Right atrium auricular region (tissue), 2 donors: Measurements from ENCODE around the gene SPOCK1. TPM values are rescaled to one million over a fixed set of nuclear protein-coding genes. Genes with fewer than 3 reads are reported as not detected.
"Not testable (repeated sequence)": the region's sequence is repeated elsewhere in the genome, so short reads cannot be mapped to it uniquely, and the experiment has no call there.

ENCODE experiments used
- DNase-seq: peaks from one replicate; pipeline ENCODE4 v3.0.0-alpha.2; 2019; ENCODE audit warnings: low spot score
- H3K27ac ChIP-seq, 2 donors: fragments of 200-600 bp; sonication (generic); 1 replicate in 1 of 2; 2 replicates in 1 of 2; pipeline ENCODE4 v1.5.1; 2016 to 2019
- H3K27me3 ChIP-seq, 2 donors: fragments of 200-600 bp; sonication (generic); one replicate each; pipeline versions ENCODE4 v1.5.1 to v1.6.0; 2017 to 2019
- H3K36me3 ChIP-seq: fragments of 200-600 bp; sonication (generic); one replicate; pipeline ENCODE4 v1.5.1; 2016
- H3K4me1 ChIP-seq, 2 donors: fragments of 200-600 bp; sonication (generic); one replicate each; pipeline versions ENCODE4 v1.5.1 to v1.6.0; 2017 to 2019
- H3K4me3 ChIP-seq, 2 donors: fragments of 200-600 bp; sonication (generic); 1 replicate in 1 of 2; 2 replicates in 1 of 2; pipeline ENCODE4 v1.5.1; 2017 to 2019; ENCODE audit warnings: mild to moderate bottlenecking in 1 of 2, moderate library complexity in 1 of 2
- H3K9me3 ChIP-seq, 2 donors: fragments of 200-600 bp; sonication (generic); one replicate each; pipeline ENCODE4 v1.5.1; 2019
- CTCF ChIP-seq, 2 donors: fragments of 200-600 bp; sonication (generic); IDR thresholded peaks; one replicate each; pipeline ENCODE4 v1.5.1; 2019; ENCODE audit warnings: antibody characterized with exemption in 2 of 2
- total RNA-seq, 2 donors: library from RNA; depleted of rRNA; stranded (reverse); fragments of >200 nt; gene quantifications; one replicate each; pipeline ENCODE4 v1.1.0, GENCODE V29; 2016

The SPOCK1 gene
- total RNA-seq, 2 donors from 2014 or later: 59.8 to 84.5 TPM

- Histone ChIP-seq H3K4me3 (no peak overlapping the region), H3K4me1 (peaks cover 0 to 24% of the 10 kb centered on the region in 2 donors), H3K36me3 (no peaks in the 10 kb centered on the region), H3K9me3 (no peaks in the 10 kb centered on the region), H3K27me3 (no peaks in the 10 kb centered on the region), H3K27ac (peak overlapping the region in 1 of 2 donors; percentile 43)
- no peak for TF ChIP-seq CTCF (IDR thresholded peaks at IDR 0.05)
- no peak for DNase-seq
These were observed 235.6 kb downstream of the SPOCK1 start for GRCh38 chr5:137263371-137264005.

- Histone ChIP-seq H3K36me3 (no peaks in the 10 kb centered on the region), H3K4me3 (no peak overlapping the region), H3K9me3 (no peaks in the 10 kb centered on the region), H3K27ac (no peak overlapping the region), H3K4me1 (peaks cover 0 to 17% of the 10 kb centered on the region in 2 donors), H3K27me3 (no peaks in the 10 kb centered on the region)
- TF ChIP-seq CTCF (IDR thresholded peaks at IDR 0.05): no peak
- no peak for DNase-seq
These were observed 236.3 kb downstream of the SPOCK1 start for GRCh38 chr5:137262818-137263217.

- H3K27me3 ChIP-seq: no peaks in the 10 kb centered on the region
- H3K27ac ChIP-seq: peak overlapping the region; percentile 21
- H3K9me3 ChIP-seq: no peaks in the 10 kb centered on the region
- no peak for DNase-seq
- peaks cover 0 to 13% of the 10 kb centered on the region in 2 donors for H3K4me1 ChIP-seq
- no peaks in the 10 kb centered on the region for H3K36me3 ChIP-seq
- TF ChIP-seq CTCF (IDR thresholded peaks at IDR 0.05): no peak
- no peak overlapping the region for H3K4me3 ChIP-seq
These were observed 238.1 kb downstream of the SPOCK1 start for GRCh38 chr5:137260820-137261695.

- not testable (repeated sequence) for DNase-seq
These were observed 240.0 kb downstream of the SPOCK1 start for GRCh38 chr5:137259115-137259514.

GRCh38 chr5:137254119-137255090 is 244.7 kb downstream of the SPOCK1 start:
- H3K4me1 ChIP-seq: peaks cover 0 to 46% of the 10 kb centered on the region in 2 donors
- TF ChIP-seq CTCF (IDR thresholded peaks at IDR 0.05): no peak
- H3K36me3 ChIP-seq: no peaks in the 10 kb centered on the region
- no peak for DNase-seq
- peak overlapping the region; percentile 66 to 78 for H3K27ac ChIP-seq
- no peaks in the 10 kb centered on the region for H3K27me3 ChIP-seq
- no peaks in the 10 kb centered on the region for H3K9me3 ChIP-seq
- H3K4me3 ChIP-seq: no peak overlapping the region

More at GRCh38 chr5:137259115-137259514, 240.0 kb downstream of the SPOCK1 start:
- not testable (repeated sequence) for H3K36me3 ChIP-seq, H3K4me3 ChIP-seq, H3K27me3 ChIP-seq, H3K9me3 ChIP-seq, H3K27ac ChIP-seq
- H3K4me1 ChIP-seq: peaks cover 0 to 16% of the 10 kb centered on the region in 2 donors
